MM.1S (cell line): ENCODE measurements around the gene TMEM221.

Experiments used
- DNase-seq: peaks from one replicate; pipeline ENCODE4 v3.0.0-alpha.2; 2015
- H2AFZ ChIP-seq: fragments of 300-600 bp; sonication (generic); 2 replicates; pipeline ENCODE4 v1.6.0; 2016; ENCODE audit warnings: antibody characterized with exemption, low read length
- H3F3A ChIP-seq: fragments of 300-600 bp; sonication (generic); 2 replicates; pipeline ENCODE4 v1.6.1; 2016; ENCODE audit warnings: mild to moderate bottlenecking, antibody characterized with exemption, low read length, moderate library complexity, mixed read lengths; ENCODE audit not compliant: insufficient read depth
- H3K27ac ChIP-seq: fragments of 300-600 bp; sonication (generic); 2 replicates; pipeline ENCODE4 v1.5.1; 2016; ENCODE audit warnings: mild to moderate bottlenecking, low read length
- H3K27me3 ChIP-seq: fragments of 300-600 bp; sonication (generic); replicated peaks from 2 replicates; pipeline ENCODE4 v1.6.0; 2016; ENCODE audit warnings: low read length; ENCODE audit not compliant: insufficient read depth
- H3K36me3 ChIP-seq: fragments of 300-600 bp; sonication (generic); replicated peaks from 2 replicates; pipeline ENCODE4 v1.6.1; 2016; ENCODE audit warnings: mild to moderate bottlenecking, low read length, mixed read lengths; ENCODE audit not compliant: insufficient read depth
- H3K4me1 ChIP-seq: fragments of 300-600 bp; sonication (generic); 2 replicates; pipeline ENCODE4 v1.6.1; 2016; ENCODE audit warnings: low read length, mixed read lengths
- H3K4me2 ChIP-seq: fragments of 300-600 bp; sonication (generic); 2 replicates; pipeline ENCODE4 v1.6.0; 2016; ENCODE audit warnings: low read depth, low read length
- H3K4me3 ChIP-seq: fragments of 300-600 bp; sonication (generic); 2 replicates; pipeline ENCODE4 v1.5.1; 2016; ENCODE audit warnings: low read length, mixed read lengths
- H3K79me2 ChIP-seq: fragments of 300-600 bp; sonication (generic); 2 replicates; pipeline ENCODE4 v1.6.1; 2016; ENCODE audit warnings: mixed run types, low read length, mixed read lengths
- H3K9ac ChIP-seq: fragments of 300-600 bp; sonication (generic); 2 replicates; pipeline ENCODE4 v1.6.1; 2016; ENCODE audit warnings: low read length, mixed read lengths
- H3K9me2 ChIP-seq: fragments of 300-600 bp; sonication (generic); replicated peaks from 2 replicates; pipeline ENCODE4 v1.6.1; 2016; ENCODE audit warnings: mild to moderate bottlenecking, low read length, mixed read lengths; ENCODE audit not compliant: insufficient read depth
- H3K9me3 ChIP-seq: fragments of 300-600 bp; sonication (generic); replicated peaks from 2 replicates; pipeline ENCODE4 v1.6.1; 2016; ENCODE audit warnings: mild to moderate bottlenecking, low read length, mixed read lengths; ENCODE audit not compliant: insufficient read depth
- H4K20me1 ChIP-seq: fragments of 300-600 bp; sonication (generic); 2 replicates; pipeline ENCODE4 v1.6.1; 2016; ENCODE audit warnings: mild to moderate bottlenecking, low read length, moderate library complexity, mixed read lengths; ENCODE audit not compliant: insufficient read depth
- CTCF ChIP-seq: fragments of 300-600 bp; sonication (generic); IDR thresholded peaks from 2 replicates; pipeline ENCODE4 v1.5.1; 2016; ENCODE audit warnings: antibody characterized with exemption, low read length, mixed read lengths
- EZH2 ChIP-seq: fragments of 300-600 bp; sonication (generic); optimal IDR thresholded peaks from 2 replicates; pipeline ENCODE3; 2017; ENCODE audit warnings: low read depth, mild to moderate bottlenecking, antibody characterized with exemption, low read length, mixed read lengths
- EZH2phosphoT487 ChIP-seq: fragments of 300-600 bp; sonication (generic); IDR thresholded peaks from 2 replicates; pipeline ENCODE4 v1.6.1; 2018; ENCODE audit warnings: antibody characterized with exemption, low read length

TMEM221 gene

GRCh38 chr19:17486545-17487240, 38.2 kb upstream of the TMEM221 start:
- no peak overlapping the region for H3K4me3 ChIP-seq
- no peaks in the 10 kb centered on the region for H3K4me1 ChIP-seq
- peaks cover 57% of the 10 kb centered on the region for H3K27me3 ChIP-seq
- no peak overlapping the region for H2AFZ ChIP-seq
- H3F3A ChIP-seq, result no peaks in the 10 kb centered on the region
- no peaks in the 10 kb centered on the region for H3K9me2 ChIP-seq
- H3K27ac ChIP-seq, result no peak overlapping the region
- no peaks in the 10 kb centered on the region for H4K20me1 ChIP-seq
- no peaks in the 10 kb centered on the region for H3K79me2 ChIP-seq
- DNase-seq, result no peak
- no peak overlapping the region for H3K4me2 ChIP-seq
- H3K36me3 ChIP-seq, result no peaks in the 10 kb centered on the region
- H3K9me3 ChIP-seq, result no peaks in the 10 kb centered on the region
- H3K9ac ChIP-seq, result no peak overlapping the region
- no peak for TF ChIP-seq CTCF

- Histone ChIP-seq H3K36me3 (no peaks in the 10 kb centered on the region), H3K9me3 (no peaks in the 10 kb centered on the region), H3K9ac (no peak overlapping the region), H3K4me3 (no peak overlapping the region), H3K4me2 (no peak overlapping the region), H2AFZ (no peak overlapping the region), H3K27me3 (peaks cover 51% of the 10 kb centered on the region), H3F3A (no peaks in the 10 kb centered on the region), H3K9me2 (no peaks in the 10 kb centered on the region), H3K27ac (no peak overlapping the region), H4K20me1 (no peaks in the 10 kb centered on the region), H3K4me1 (no peaks in the 10 kb centered on the region), H3K79me2 (no peaks in the 10 kb centered on the region)
- DNase-seq, result no peak
- TF ChIP-seq EZH2, result no peak
- no peak for TF ChIP-seq CTCF
- TF ChIP-seq EZH2phosphoT487, result no peak
Measured at GRCh38 chr19:17484520-17485185, 36.2 kb upstream of the TMEM221 start.

- Histone ChIP-seq H3K4me2 (no peak overlapping the region), H3K9me3 (no peaks in the 10 kb centered on the region), H3K27me3 (peaks cover 52% of the 10 kb centered on the region), H3F3A (no peaks in the 10 kb centered on the region), H3K36me3 (no peaks in the 10 kb centered on the region), H3K9ac (no peak overlapping the region), H3K4me3 (no peak overlapping the region), H4K20me1 (no peaks in the 10 kb centered on the region), H3K79me2 (no peaks in the 10 kb centered on the region), H3K27ac (no peak overlapping the region), H3K4me1 (no peaks in the 10 kb centered on the region), H3K9me2 (no peaks in the 10 kb centered on the region), H2AFZ (no peak overlapping the region)
- no peak for TF ChIP-seq EZH2
- no peak for TF ChIP-seq CTCF
- no peak for TF ChIP-seq EZH2phosphoT487
- no peak for DNase-seq
Measured at GRCh38 chr19:17483605-17484002, 35.1 kb upstream of the TMEM221 start.
